ENCODE data around the gene HSPB7. TPM values are rescaled to one million over a fixed set of nuclear protein-coding genes. Genes with fewer than 3 reads are reported as not detected.
"Not testable (repeated sequence)": the region's sequence is repeated elsewhere in the genome, so short reads cannot be mapped to it uniquely, and the experiment has no call there.

The HSPB7 gene
- total RNA-seq, 1 experiment from 2014 or later = 4.5 TPM

GRCh38 chr1:15998929-15999328, 18.9 kb downstream of the HSPB7 start:
- H3K36me3 ChIP-seq = no peaks in the 10 kb centered on the region
- no peaks in the 10 kb centered on the region for H3K27me3 ChIP-seq
- no peaks in the 10 kb centered on the region for H3K9me3 ChIP-seq
- no peak overlapping the region for H3K4me3 ChIP-seq
- no peak for DNase-seq

GRCh38 chr1:15997637-15998280, 20.1 kb downstream of the HSPB7 start:
- no peaks in the 10 kb centered on the region for H3K36me3 ChIP-seq
- DNase-seq = no peak
- H3K4me3 ChIP-seq = no peak overlapping the region
- H3K27me3 ChIP-seq = no peaks in the 10 kb centered on the region
- H3K9me3 ChIP-seq = no peaks in the 10 kb centered on the region

GRCh38 chr1:15997076-15997585, 20.7 kb downstream of the HSPB7 start:
- H3K4me3 ChIP-seq = no peak overlapping the region
- DNase-seq = no peak

GRCh38 chr1:15994590-15995351, 23.1 kb downstream of the HSPB7 start:
- peak; percentile 49 for DNase-seq
- no peaks in the 10 kb centered on the region for H3K36me3 ChIP-seq
- no peak overlapping the region for H3K4me3 ChIP-seq

More at GRCh38 chr1:15997076-15997585, 20.7 kb downstream of the HSPB7 start:
- no peaks in the 10 kb centered on the region for H3K36me3 ChIP-seq
- no peaks in the 10 kb centered on the region for H3K27me3 ChIP-seq
- H3K9me3 ChIP-seq = no peaks in the 10 kb centered on the region

GRCh38 chr1:15994081-15994480, 23.8 kb downstream of the HSPB7 start:
- no peak for DNase-seq
- H3K4me3 ChIP-seq = no peak overlapping the region

More at GRCh38 chr1:15994590-15995351, 23.1 kb downstream of the HSPB7 start:
- no peaks in the 10 kb centered on the region for H3K27me3 ChIP-seq
- no peaks in the 10 kb centered on the region for H3K9me3 ChIP-seq

GRCh38 chr1:15993666-15994065, 24.2 kb downstream of the HSPB7 start:
- no peak overlapping the region for H3K4me3 ChIP-seq
- no peaks in the 10 kb centered on the region for H3K36me3 ChIP-seq
- no peaks in the 10 kb centered on the region for H3K9me3 ChIP-seq
- no peak for DNase-seq
- no peaks in the 10 kb centered on the region for H3K27me3 ChIP-seq

More at GRCh38 chr1:15994081-15994480, 23.8 kb downstream of the HSPB7 start:
- Histone ChIP-seq H3K9me3 (no peaks in the 10 kb centered on the region), H3K36me3 (no peaks in the 10 kb centered on the region), H3K27me3 (no peaks in the 10 kb centered on the region)

- no peaks in the 10 kb centered on the region for H3K36me3 ChIP-seq
- no peaks in the 10 kb centered on the region for H3K9me3 ChIP-seq
- H3K27me3 ChIP-seq = no peaks in the 10 kb centered on the region
- H3K4me3 ChIP-seq = no peak overlapping the region
- no peak for DNase-seq
These were observed 25.0 kb downstream of the HSPB7 start for GRCh38 chr1:15992582-15993500.

GRCh38 chr1:15992187-15992553, 25.7 kb downstream of the HSPB7 start:
- no peak overlapping the region for H3K4me3 ChIP-seq
- no peak for DNase-seq
- H3K36me3 ChIP-seq = no peaks in the 10 kb centered on the region
- H3K9me3 ChIP-seq = no peaks in the 10 kb centered on the region
- no peaks in the 10 kb centered on the region for H3K27me3 ChIP-seq

GRCh38 chr1:15991427-15992186, 26.2 kb downstream of the HSPB7 start:
- no peak overlapping the region for H3K4me3 ChIP-seq
- no peaks in the 10 kb centered on the region for H3K27me3 ChIP-seq
- no peak for DNase-seq

GRCh38 chr1:15989776-15990175, 28.1 kb downstream of the HSPB7 start:
- no peak for DNase-seq
- no peak overlapping the region for H3K4me3 ChIP-seq

More at GRCh38 chr1:15991427-15992186, 26.2 kb downstream of the HSPB7 start:
- no peaks in the 10 kb centered on the region for H3K36me3 ChIP-seq
- H3K9me3 ChIP-seq = no peaks in the 10 kb centered on the region

GRCh38 chr1:15988856-15989736, 28.7 kb downstream of the HSPB7 start:
- Histone ChIP-seq H3K36me3 (no peaks in the 10 kb centered on the region), H3K27me3 (no peaks in the 10 kb centered on the region), H3K9me3 (no peaks in the 10 kb centered on the region), H3K4me3 (no peak overlapping the region)
- no peak for DNase-seq

More at GRCh38 chr1:15989776-15990175, 28.1 kb downstream of the HSPB7 start:
- no peaks in the 10 kb centered on the region for H3K9me3 ChIP-seq
- H3K36me3 ChIP-seq = no peaks in the 10 kb centered on the region
- H3K27me3 ChIP-seq = no peaks in the 10 kb centered on the region

GRCh38 chr1:15985611-15986297, 32.1 kb downstream of the HSPB7 start:
- no peak overlapping the region for H3K4me3 ChIP-seq
- H3K27me3 ChIP-seq = no peaks in the 10 kb centered on the region
- H3K36me3 ChIP-seq = no peaks in the 10 kb centered on the region
- peaks cover 12% of the 10 kb centered on the region for H3K9me3 ChIP-seq
- DNase-seq = no peak

GRCh38 chr1:15983275-15983674, 34.6 kb downstream of the HSPB7 start:
- Histone ChIP-seq H3K9me3 (peaks cover 12% of the 10 kb centered on the region), H3K27me3 (no peaks in the 10 kb centered on the region), H3K36me3 (no peaks in the 10 kb centered on the region), H3K4me3 (no peak overlapping the region)
- no peak for DNase-seq

- no peak overlapping the region for H3K4me3 ChIP-seq
- no peaks in the 10 kb centered on the region for H3K36me3 ChIP-seq
- H3K9me3 ChIP-seq = peaks cover 12% of the 10 kb centered on the region
- DNase-seq = no peak
- no peaks in the 10 kb centered on the region for H3K27me3 ChIP-seq
These were observed 36.2 kb downstream of the HSPB7 start for GRCh38 chr1:15981679-15982078.

- not testable (repeated sequence) for DNase-seq, H3K27me3 ChIP-seq, H3K36me3 ChIP-seq, H3K4me3 ChIP-seq
- peaks cover 17% of the 10 kb centered on the region for H3K9me3 ChIP-seq
These were observed 39.9 kb downstream of the HSPB7 start for GRCh38 chr1:15977947-15978346.
